WTC11 (cell line): ENCODE data around the gene ABHD1.

ENCODE experiments used
- CREB1 ChIP-seq: sonication (generic); formaldehyde crosslinking; IDR thresholded peaks from 2 replicates; pipeline ENCODE4 v1.8.0; 2023; ENCODE audit warnings: mild to moderate bottlenecking, missing genetic modification reagents
- IRF2 ChIP-seq: sonication (generic); formaldehyde crosslinking; IDR thresholded peaks from 2 replicates; pipeline ENCODE4 v1.8.0; 2022; ENCODE audit warnings: low read depth, missing genetic modification reagents, borderline replicate concordance
- TCF7 ChIP-seq: sonication (generic); formaldehyde crosslinking; IDR thresholded peaks from 2 replicates; pipeline ENCODE4 v1.8.0; 2022; ENCODE audit warnings: mild to moderate bottlenecking, low read depth, missing genetic modification reagents, moderate library complexity
- TEAD4 ChIP-seq: sonication (generic); formaldehyde crosslinking; IDR thresholded peaks from 2 replicates; pipeline ENCODE4 v1.8.0; 2022; ENCODE audit warnings: mild to moderate bottlenecking, missing genetic modification reagents
- TF ChIP-seq, protein P1 (sequence below): sonication (generic); formaldehyde crosslinking; IDR thresholded peaks from 2 replicates; pipeline ENCODE4 v1.8.0; 2022; ENCODE audit warnings: mild to moderate bottlenecking, missing genetic modification reagents
- TF ChIP-seq, protein P2 (sequence below): fragments of 200-600 bp; IDR thresholded peaks from 2 replicates; pipeline ENCODE4 v1.8.0; 2022; ENCODE audit warnings: antibody characterized with exemption
- TF ChIP-seq, protein P3 (sequence below): sonication (generic); formaldehyde crosslinking; IDR thresholded peaks from 2 replicates; pipeline ENCODE4 v1.8.0; 2023; ENCODE audit warnings: missing genetic modification reagents

- TF ChIP-seq IRF2 (CRISPR knock-in tag): no peak
- TF ChIP-seq, protein P1, sequence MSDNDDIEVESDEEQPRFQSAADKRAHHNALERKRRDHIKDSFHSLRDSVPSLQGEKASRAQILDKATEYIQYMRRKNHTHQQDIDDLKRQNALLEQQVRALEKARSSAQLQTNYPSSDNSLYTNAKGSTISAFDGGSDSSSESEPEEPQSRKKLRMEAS: no peak
- TF ChIP-seq, protein P2, sequence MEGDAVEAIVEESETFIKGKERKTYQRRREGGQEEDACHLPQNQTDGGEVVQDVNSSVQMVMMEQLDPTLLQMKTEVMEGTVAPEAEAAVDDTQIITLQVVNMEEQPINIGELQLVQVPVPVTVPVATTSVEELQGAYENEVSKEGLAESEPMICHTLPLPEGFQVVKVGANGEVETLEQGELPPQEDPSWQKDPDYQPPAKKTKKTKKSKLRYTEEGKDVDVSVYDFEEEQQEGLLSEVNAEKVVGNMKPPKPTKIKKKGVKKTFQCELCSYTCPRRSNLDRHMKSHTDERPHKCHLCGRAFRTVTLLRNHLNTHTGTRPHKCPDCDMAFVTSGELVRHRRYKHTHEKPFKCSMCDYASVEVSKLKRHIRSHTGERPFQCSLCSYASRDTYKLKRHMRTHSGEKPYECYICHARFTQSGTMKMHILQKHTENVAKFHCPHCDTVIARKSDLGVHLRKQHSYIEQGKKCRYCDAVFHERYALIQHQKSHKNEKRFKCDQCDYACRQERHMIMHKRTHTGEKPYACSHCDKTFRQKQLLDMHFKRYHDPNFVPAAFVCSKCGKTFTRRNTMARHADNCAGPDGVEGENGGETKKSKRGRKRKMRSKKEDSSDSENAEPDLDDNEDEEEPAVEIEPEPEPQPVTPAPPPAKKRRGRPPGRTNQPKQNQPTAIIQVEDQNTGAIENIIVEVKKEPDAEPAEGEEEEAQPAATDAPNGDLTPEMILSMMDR: no peak
- TF ChIP-seq, protein P3, sequence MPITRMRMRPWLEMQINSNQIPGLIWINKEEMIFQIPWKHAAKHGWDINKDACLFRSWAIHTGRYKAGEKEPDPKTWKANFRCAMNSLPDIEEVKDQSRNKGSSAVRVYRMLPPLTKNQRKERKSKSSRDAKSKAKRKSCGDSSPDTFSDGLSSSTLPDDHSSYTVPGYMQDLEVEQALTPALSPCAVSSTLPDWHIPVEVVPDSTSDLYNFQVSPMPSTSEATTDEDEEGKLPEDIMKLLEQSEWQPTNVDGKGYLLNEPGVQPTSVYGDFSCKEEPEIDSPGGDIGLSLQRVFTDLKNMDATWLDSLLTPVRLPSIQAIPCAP: no peak
- TF ChIP-seq TEAD4 (CRISPR knock-in tag): no peak
- no peak for TF ChIP-seq TCF7 (CRISPR knock-in tag)
- TF ChIP-seq CREB1 (CRISPR knock-in tag): no peak
Observed at GRCh38 chr2:27094353-27094984, 29.1 kb upstream of the ABHD1 start.
